Sciatic nerve (tissue), 2 donors: Measurements from ENCODE around the gene NFYB. TPM values are rescaled to one million over a fixed set of nuclear protein-coding genes. Genes with fewer than 3 reads are reported as not detected.

Experiments
- ATAC-seq: fragments of 200-7000 bp; cut with Tn5 transposase; one replicate; pipeline ENCODE4 v1.9.1; 2020; ENCODE audit warnings: mild to moderate bottlenecking, moderate library complexity
- DNase-seq: peaks from one replicate; pipeline ENCODE4 v3.0.0-alpha.2; 2020; ENCODE audit warnings: low spot score
- intact Hi-C: fragments of 100-400 bp; cut with DNase I; formaldehyde crosslinking; loops from one replicate; pipeline ENCODE4 v1.14.2; 2022
- total RNA-seq: library from RNA; stranded (reverse); fragmentation: NEBNext Ultra II Directional; extraction: Animal tissue kit (Norgen Biotek cat#: 25700); gene quantifications from one replicate; pipeline ENCODE4 v1.2.1, GENCODE V29; 2021
- donor health status: DM: no; HTN: no; CAD: no.
- donor health status: DM: no; HTN: no; CAD: no.

NFYB gene
- total RNA-seq, 1 donor from 2014 or later: 47.9 TPM

- DNase-seq (no peak), ATAC-seq (no peak)
- intact Hi-C loops: no loop called here
Measured at GRCh38 chr12:104072099-104072498, 65.9 kb downstream of the NFYB start.

Other genes starting within 250 kb of the NFYB start
- 517 TPM for gene HSP90B1, start 207.8 kb downstream of the NFYB start, total RNA-seq
- gene TDG, start 172.3 kb downstream of the NFYB start, total RNA-seq: 18.4 TPM
- gene GLT8D2, start 88.0 kb downstream of the NFYB start, total RNA-seq: 44.8 TPM
- gene HCFC2, start 73.7 kb downstream of the NFYB start, total RNA-seq: 37.2 TPM
- gene TXNRD1, start 77.6 kb upstream of the NFYB start, total RNA-seq: 98.8 TPM
- gene EID3, start 165.5 kb upstream of the NFYB start, total RNA-seq: 8.5 TPM